Astrocyte (in vitro differentiated cells and primary cell): ENCODE data around the gene DARS1.

Experiments
- CTCF ChIP-seq: IDR thresholded peaks from 2 replicates; pipeline ENCODE4 v1.5.1; 2011; ENCODE audit warnings: low read depth, mild to moderate bottlenecking, inconsistent platforms, low read length, moderate library complexity; ENCODE audit not compliant: insufficient read depth
- EZH2 ChIP-seq: IDR thresholded peaks from 2 replicates; pipeline ENCODE4 v1.6.1; 2012; ENCODE audit warnings: mild to moderate bottlenecking, low read length, inconsistent platforms; ENCODE audit not compliant: insufficient read depth

- TF ChIP-seq CTCF, result no peak
- TF ChIP-seq EZH2, result no peak
Measured at GRCh38 chr2:136024185-136024584, 38.8 kb upstream of the DARS1 start.
